AG04450 (cell line): ENCODE results near the gene TMPRSS9. TPM values are rescaled to one million over a fixed set of nuclear protein-coding genes. Genes with fewer than 3 reads are reported as not detected.

ENCODE experiments used
- CTCF ChIA-PET: fragments of 300-600, 350-600 bp; formaldehyde crosslinking; extraction: SDS; loops from one replicate; lab custom pipeline; 2022; ENCODE audit warnings: antibody characterized with exemption, inconsistent platforms; lab: Charles Lee
- POLR2A ChIA-PET: fragments of 350-600 bp; formaldehyde crosslinking; extraction: SDS; loops from one replicate; lab custom pipeline; 2021; ENCODE audit warnings: antibody characterized with exemption, inconsistent platforms; lab: Yijun Ruan, JAX
- DNase-seq: peaks from one replicate; pipeline ENCODE4 v3.0.0-alpha.2; 2011; ENCODE audit warnings: low read depth, low spot score
- H3K27ac ChIP-seq: one replicate; pipeline ENCODE4 v1.5.1; 2012; ENCODE audit warnings: low read depth, low read length, control low read depth
- H3K27me3 ChIP-seq: one replicate; pipeline ENCODE4 v1.6.0; 2012; ENCODE audit warnings: low read length; ENCODE audit not compliant: control insufficient read depth, insufficient read depth
- H3K4me3 ChIP-seq: 2 replicates; pipeline ENCODE4 v1.5.1; 2011; ENCODE audit warnings: mild to moderate bottlenecking, low read depth, low read length, control low read depth
- H3K9me3 ChIP-seq: 2 replicates; pipeline ENCODE4 v1.5.1; 2012; ENCODE audit warnings: low read length; ENCODE audit not compliant: control insufficient read depth, insufficient read depth
- CTCF ChIP-seq: IDR thresholded peaks from 2 replicates; pipeline ENCODE4 v1.5.1; 2011; ENCODE audit warnings: low read depth, low read length, control low read depth, inconsistent platforms
- polyA plus RNA-seq: library from polyadenylated mRNA; depleted of rRNA; stranded (reverse); fragments of >200 nt; gene quantifications from 2 replicates; pipeline ENCODE4 v1.2.3, GENCODE V29; 2011

Gene TMPRSS9
- polyA plus RNA-seq, 1 experiment = not detected

GRCh38 chr19:2365201-2365970 is 5.3 kb downstream of the TMPRSS9 start:
- H3K27ac ChIP-seq = no peak overlapping the region
- H3K9me3 ChIP-seq = peaks cover 16% of the 10 kb centered on the region
- peaks cover 9% of the 10 kb centered on the region for H3K27me3 ChIP-seq
- ChIA-PET POLR2A (interaction anchor here (0.8 kb wide), 1 partner anchor 11 kb away, joined by 3 read pairs; no protein-coding TSS in a partner anchor), CTCF (interaction anchor here (0.6 to 1.0 kb wide), 2 partner anchors 25 to 210 kb away, joined by 3 read pairs; no protein-coding TSS in a partner anchor)
- DNase-seq = no peak
- H3K4me3 ChIP-seq = no peak overlapping the region
- no peak for TF ChIP-seq CTCF

GRCh38 chr19:2371656-2372055 is 11.6 kb downstream of the TMPRSS9 start:
- H3K27ac ChIP-seq = no peak overlapping the region
- no peaks in the 10 kb centered on the region for H3K27me3 ChIP-seq
- no peak for TF ChIP-seq CTCF
- H3K4me3 ChIP-seq = no peak overlapping the region
- no peak for DNase-seq
- POLR2A ChIA-PET = no interaction called here
- peaks cover 17% of the 10 kb centered on the region for H3K9me3 ChIP-seq
- CTCF ChIA-PET = no interaction called here

- TF ChIP-seq CTCF = no peak
- POLR2A ChIA-PET = interaction anchor here (0.6 kb wide), 1 partner anchor 238 kb away, joined by 3 read pairs; no protein-coding TSS in a partner anchor
- Histone ChIP-seq H3K9me3 (peaks cover 15% of the 10 kb centered on the region), H3K27me3 (no peaks in the 10 kb centered on the region), H3K27ac (no peak overlapping the region), H3K4me3 (no peak overlapping the region)
- CTCF ChIA-PET = no interaction called here
- DNase-seq = no peak
These were observed 12.1 kb downstream of the TMPRSS9 start for GRCh38 chr19:2372076-2372612.

- H3K4me3 ChIP-seq = no peak overlapping the region
- no peak for TF ChIP-seq CTCF
- H3K9me3 ChIP-seq = peaks cover 11% of the 10 kb centered on the region
- CTCF ChIA-PET = no interaction called here
- DNase-seq = no peak
- POLR2A ChIA-PET = no interaction called here
- no peak overlapping the region for H3K27ac ChIP-seq
- no peaks in the 10 kb centered on the region for H3K27me3 ChIP-seq
These were observed 14.7 kb downstream of the TMPRSS9 start for GRCh38 chr19:2374808-2375207.
